Measurements from ENCODE around the gene APLF. TPM values are rescaled to one million over a fixed set of nuclear protein-coding genes. Genes with fewer than 3 reads are reported as not detected.
A peak's percentile ranks its signal among the peaks of the same experiment; 100 is the strongest.
"Not testable (repeated sequence)": the region's sequence is repeated elsewhere in the genome, so short reads cannot be mapped to it uniquely, and the experiment has no call there.

Gene APLF
- total RNA-seq, 1 experiment from 2014 or later = 5.5 TPM

DNA sequence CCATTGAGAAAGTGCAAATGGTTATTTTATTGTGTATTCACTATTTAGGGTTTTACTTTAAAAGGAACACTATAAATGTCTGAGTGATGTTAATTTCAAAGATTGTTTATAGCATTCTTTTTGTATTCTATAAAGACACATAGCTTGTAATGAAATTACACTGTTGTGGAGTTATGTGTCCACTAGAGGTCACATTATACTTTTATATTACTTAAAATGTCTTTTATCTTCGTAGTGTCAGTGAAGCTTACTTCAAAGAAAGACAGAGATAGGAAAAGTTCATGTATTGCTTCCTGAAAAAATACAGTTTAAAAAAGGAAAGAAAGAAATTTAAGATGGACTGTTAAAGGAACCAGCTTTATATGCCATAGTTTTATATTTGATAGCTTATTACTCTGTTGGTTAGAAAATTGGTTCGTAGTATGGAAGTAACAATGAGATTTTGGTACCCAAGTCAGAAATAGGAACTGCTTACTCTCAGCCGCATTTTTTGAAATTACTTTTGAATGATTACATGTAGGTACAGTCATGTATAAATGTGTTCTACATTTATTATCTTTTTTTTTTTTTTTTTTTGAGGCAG lies 20.5 kb downstream of the APLF start:
- no peak for TF ChIP-seq EZH2 (IDR thresholded peaks at IDR 0.05; ENCODE audit: borderline replicate concordance, low read depth, low read length, poor library complexity, severe bottlenecking)
- TF ChIP-seq, protein P1, sequence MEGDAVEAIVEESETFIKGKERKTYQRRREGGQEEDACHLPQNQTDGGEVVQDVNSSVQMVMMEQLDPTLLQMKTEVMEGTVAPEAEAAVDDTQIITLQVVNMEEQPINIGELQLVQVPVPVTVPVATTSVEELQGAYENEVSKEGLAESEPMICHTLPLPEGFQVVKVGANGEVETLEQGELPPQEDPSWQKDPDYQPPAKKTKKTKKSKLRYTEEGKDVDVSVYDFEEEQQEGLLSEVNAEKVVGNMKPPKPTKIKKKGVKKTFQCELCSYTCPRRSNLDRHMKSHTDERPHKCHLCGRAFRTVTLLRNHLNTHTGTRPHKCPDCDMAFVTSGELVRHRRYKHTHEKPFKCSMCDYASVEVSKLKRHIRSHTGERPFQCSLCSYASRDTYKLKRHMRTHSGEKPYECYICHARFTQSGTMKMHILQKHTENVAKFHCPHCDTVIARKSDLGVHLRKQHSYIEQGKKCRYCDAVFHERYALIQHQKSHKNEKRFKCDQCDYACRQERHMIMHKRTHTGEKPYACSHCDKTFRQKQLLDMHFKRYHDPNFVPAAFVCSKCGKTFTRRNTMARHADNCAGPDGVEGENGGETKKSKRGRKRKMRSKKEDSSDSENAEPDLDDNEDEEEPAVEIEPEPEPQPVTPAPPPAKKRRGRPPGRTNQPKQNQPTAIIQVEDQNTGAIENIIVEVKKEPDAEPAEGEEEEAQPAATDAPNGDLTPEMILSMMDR (conservative IDR thresholded peaks at IDR 0.05; ENCODE audit: low read depth, low read length) = peak; percentile 68
- no TSS peak for BruUV-seq (replicated peaks)

DNA sequence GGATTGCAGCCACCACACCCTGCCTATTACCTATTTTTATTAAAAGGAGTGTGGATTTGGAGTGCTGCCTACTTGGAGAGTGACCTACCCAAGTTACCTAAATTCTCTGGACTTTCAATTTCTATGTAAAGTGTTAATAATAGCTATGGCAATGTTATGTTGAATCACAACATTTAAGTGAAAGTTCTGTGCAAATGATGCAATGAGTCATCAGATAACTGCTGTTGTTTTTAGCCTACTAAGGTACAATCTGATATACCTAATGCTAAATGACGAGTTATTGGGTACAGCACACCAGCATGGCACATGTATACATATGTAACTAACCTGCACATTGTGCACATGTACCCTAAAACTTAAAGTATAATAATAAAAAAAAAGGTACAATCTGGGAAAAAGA lies 21.2 kb downstream of the APLF start:
- H3K4me3 ChIP-seq (ENCODE audit: low read depth, low read length, poor library complexity, severe bottlenecking); H3K27me3 ChIP-seq (replicated peaks; ENCODE audit: insufficient read depth, low read depth, low read length, poor library complexity); POLR2A ChIA-PET (ENCODE audit: low non-redundant PET); DNase-seq (ENCODE audit: low spot score); BruUV-seq (replicated peaks); H3K9me3 ChIP-seq (ENCODE audit: low read depth, low read length, poor library complexity, severe bottlenecking); H3K36me3 ChIP-seq (ENCODE audit: insufficient read depth, low read length, poor library complexity, severe bottlenecking); H3K27ac ChIP-seq (ENCODE audit: low read depth, low read length, poor library complexity, severe bottlenecking): not testable (repeated sequence)
- intact Hi-C loops (cut with micrococcal nuclease; ENCODE audit: unreplicated experiment) = loop anchor here (2.0 to 5.0 kb wide), 3 partner anchors 158 to 439 kb away; no protein-coding TSS in a partner anchor
- CTCF ChIA-PET = interaction anchor here (1.2 to 2.3 kb wide), 3 partner anchors 107 to 437 kb away, joined by 10 to 21 read pairs (median 20); no protein-coding TSS in a partner anchor
- H3K4me1 ChIP-seq (ENCODE audit: insufficient read depth, low read length, poor library complexity, severe bottlenecking) = peaks cover 34% of the 10 kb centered on the region

More for the DNA sequence above, 20.5 kb downstream of the APLF start:
- intact Hi-C loops (cut with micrococcal nuclease; ENCODE audit: unreplicated experiment) = loop anchor here (2.0 to 5.0 kb wide), 3 partner anchors 159 to 439 kb away; no protein-coding TSS in a partner anchor
- Histone ChIP-seq H3K9me3 (ENCODE audit: low read depth, low read length, poor library complexity, severe bottlenecking) (no peaks in the 10 kb centered on the region), H3K27ac (ENCODE audit: low read depth, low read length, poor library complexity, severe bottlenecking) (no peak overlapping the region), H3K27me3 (replicated peaks; ENCODE audit: insufficient read depth, low read depth, low read length, poor library complexity) (no peaks in the 10 kb centered on the region), H3K4me1 (ENCODE audit: insufficient read depth, low read length, poor library complexity, severe bottlenecking) (peaks cover 34% of the 10 kb centered on the region), H3K36me3 (ENCODE audit: insufficient read depth, low read length, poor library complexity, severe bottlenecking) (no peaks in the 10 kb centered on the region), H3K4me3 (ENCODE audit: low read depth, low read length, poor library complexity, severe bottlenecking) (no peak overlapping the region)
- ChIA-PET POLR2A (ENCODE audit: low non-redundant PET) (no interaction called here), CTCF (interaction anchor here (0.6 to 2.3 kb wide), 18 partner anchors 21 to 437 kb away, joined by 3 to 21 read pairs (median 5); partner anchors contain the start of genes APLF, FBXO48 and PROKR1)
- peak; percentile 69 for DNase-seq (ENCODE audit: low spot score)

DNA sequence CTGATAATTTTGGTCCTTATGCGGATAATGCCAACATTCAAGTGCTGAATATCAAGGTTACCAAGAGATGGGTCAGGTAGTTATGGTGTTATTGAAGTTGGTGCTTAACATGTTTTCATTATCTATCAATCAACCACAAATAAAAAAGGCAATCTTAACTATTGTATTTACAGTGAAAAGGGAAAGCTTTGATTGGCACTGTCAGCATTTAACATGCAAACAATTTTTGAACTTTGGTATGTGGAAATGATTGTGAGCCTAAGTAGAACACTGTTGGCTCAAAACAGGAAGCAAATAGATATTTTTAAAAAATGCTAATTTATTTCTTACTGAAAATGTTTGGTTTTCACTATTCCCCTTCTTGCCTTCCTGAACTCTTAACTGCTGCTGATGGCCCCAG lies 21.9 kb downstream of the APLF start:
- Histone ChIP-seq H3K27ac (ENCODE audit: low read depth, low read length, poor library complexity, severe bottlenecking) (no peak overlapping the region), H3K27me3 (replicated peaks; ENCODE audit: insufficient read depth, low read depth, low read length, poor library complexity) (no peaks in the 10 kb centered on the region), H3K36me3 (ENCODE audit: insufficient read depth, low read length, poor library complexity, severe bottlenecking) (no peaks in the 10 kb centered on the region), H3K4me3 (ENCODE audit: low read depth, low read length, poor library complexity, severe bottlenecking) (no peak overlapping the region), H3K9me3 (ENCODE audit: low read depth, low read length, poor library complexity, severe bottlenecking) (no peaks in the 10 kb centered on the region), H3K4me1 (ENCODE audit: insufficient read depth, low read length, poor library complexity, severe bottlenecking) (peaks cover 34% of the 10 kb centered on the region)
- BruUV-seq (replicated peaks) = no TSS peak
- intact Hi-C loops (cut with micrococcal nuclease; ENCODE audit: unreplicated experiment) = loop anchor here (2.0 to 5.0 kb wide), 3 partner anchors 158 to 438 kb away; no protein-coding TSS in a partner anchor
- CTCF ChIA-PET = interaction anchor here (2.3 kb wide), 1 partner anchor 157 kb away, joined by 21 read pairs; no protein-coding TSS in a partner anchor
- DNase-seq (ENCODE audit: low spot score) = no peak
- no peak for TF ChIP-seq EZH2 (IDR thresholded peaks at IDR 0.05; ENCODE audit: borderline replicate concordance, low read depth, low read length, poor library complexity, severe bottlenecking)
- TF ChIP-seq, protein P1 (conservative IDR thresholded peaks at IDR 0.05; ENCODE audit: low read depth, low read length) = no peak
- POLR2A ChIA-PET (ENCODE audit: low non-redundant PET) = no interaction called here

DNA sequence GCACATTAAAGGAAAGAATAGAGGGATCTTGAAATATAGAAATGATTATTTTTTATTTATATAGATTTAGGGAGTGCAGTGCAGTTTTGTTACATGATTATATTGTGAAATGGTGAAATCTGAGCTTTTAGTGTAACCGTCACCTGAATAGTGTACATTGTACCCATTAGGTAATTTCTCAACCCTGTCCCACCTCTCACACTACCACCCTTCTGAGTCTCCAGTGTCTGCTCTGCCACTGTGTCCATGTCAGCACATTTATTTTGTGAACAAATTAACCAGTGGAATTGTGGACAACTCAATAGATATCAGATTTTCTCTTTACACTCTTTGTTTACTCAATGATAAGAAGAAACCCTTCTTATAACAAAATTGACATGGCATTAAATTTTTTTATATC lies 24.2 kb downstream of the APLF start:
- POLR2A ChIA-PET (ENCODE audit: low non-redundant PET) = no interaction called here
- Histone ChIP-seq H3K9me3 (ENCODE audit: low read depth, low read length, poor library complexity, severe bottlenecking) (no peaks in the 10 kb centered on the region), H3K4me3 (ENCODE audit: low read depth, low read length, poor library complexity, severe bottlenecking) (no peak overlapping the region), H3K36me3 (ENCODE audit: insufficient read depth, low read length, poor library complexity, severe bottlenecking) (no peaks in the 10 kb centered on the region), H3K4me1 (ENCODE audit: insufficient read depth, low read length, poor library complexity, severe bottlenecking) (peaks cover 34% of the 10 kb centered on the region), H3K27ac (ENCODE audit: low read depth, low read length, poor library complexity, severe bottlenecking) (no peak overlapping the region), H3K27me3 (replicated peaks; ENCODE audit: insufficient read depth, low read depth, low read length, poor library complexity) (no peaks in the 10 kb centered on the region)
- TF ChIP-seq, protein P1 (conservative IDR thresholded peaks at IDR 0.05; ENCODE audit: low read depth, low read length) = no peak
- TF ChIP-seq EZH2 (IDR thresholded peaks at IDR 0.05; ENCODE audit: borderline replicate concordance, low read depth, low read length, poor library complexity, severe bottlenecking) = no peak
- intact Hi-C loops (cut with micrococcal nuclease; ENCODE audit: unreplicated experiment) = no loop called here
- DNase-seq (ENCODE audit: low spot score) = no peak
- CTCF ChIA-PET = no interaction called here
- no TSS peak for BruUV-seq (replicated peaks)
